ENCODE data around the gene FOXJ3. TPM values are rescaled to one million over a fixed set of nuclear protein-coding genes. Genes with fewer than 3 reads are reported as not detected.

FOXJ3 gene
- total RNA-seq, 2 donors from 2014 or later, result 67.3 to 79.4 TPM

DNA sequence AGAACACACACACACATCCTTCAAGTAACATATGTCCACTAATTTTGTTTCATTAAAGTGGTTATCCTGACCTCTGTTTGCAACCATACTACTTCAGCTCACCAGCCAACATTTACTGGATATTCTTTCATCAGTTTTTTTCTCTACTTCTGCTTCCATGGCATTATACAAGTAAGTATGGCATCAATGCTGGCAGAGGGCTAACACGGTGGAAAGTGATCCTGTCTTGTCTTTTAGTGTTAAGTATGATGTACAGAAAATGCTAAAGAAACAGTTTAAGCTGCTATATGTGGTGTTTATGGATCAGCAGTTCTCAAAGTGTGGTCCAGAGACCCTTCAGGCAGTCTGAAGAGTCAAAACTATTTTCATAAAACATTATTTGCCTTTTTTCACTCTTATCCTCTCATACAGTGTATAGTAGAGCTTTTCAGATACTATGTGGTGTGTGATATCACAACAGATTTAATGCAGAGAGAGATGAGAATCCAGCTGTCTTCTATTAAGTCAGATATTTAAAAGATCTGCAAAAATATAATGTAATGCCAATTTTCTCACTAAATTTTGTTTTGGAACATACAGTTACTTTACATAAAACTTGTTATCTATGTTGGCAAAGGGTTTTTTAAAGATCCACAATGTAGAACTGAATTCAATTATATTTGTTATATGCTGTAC is 46.6 kb downstream of the FOXJ3 start:
- Mint-ChIP-seq H3K36me3 (ENCODE audit: low read depth) (peaks cover 34% of the 10 kb centered on the region), H3K9me3 (peaks cover 2% of the 10 kb centered on the region), H3K27ac (no peak overlapping the region), H3K4me1 (peaks cover 1% of the 10 kb centered on the region), H3K27me3 (ENCODE audit: insufficient read depth) (no peaks in the 10 kb centered on the region), H3K4me3 (no peak overlapping the region)
- no peak for DNase-seq
- no peaks in the 10 kb centered on the region for H3K9me3 ChIP-seq (ENCODE audit: control insufficient read depth, low read length)
- H3K36me3 ChIP-seq (ENCODE audit: control insufficient read depth, insufficient read depth, low read length), result peaks cover 39% of the 10 kb centered on the region
- no peaks in the 10 kb centered on the region for H3K27me3 ChIP-seq (ENCODE audit: control insufficient read depth, insufficient read depth, low read length, poor library complexity, severe bottlenecking)
- no peak overlapping the region for H3K27ac ChIP-seq (ENCODE audit: low read depth, low read length)
- no peak overlapping the region for H3K9ac ChIP-seq (ENCODE audit: extremely low read depth, low read length, poor library complexity, severe bottlenecking)
- TF ChIP-seq, protein P1, sequence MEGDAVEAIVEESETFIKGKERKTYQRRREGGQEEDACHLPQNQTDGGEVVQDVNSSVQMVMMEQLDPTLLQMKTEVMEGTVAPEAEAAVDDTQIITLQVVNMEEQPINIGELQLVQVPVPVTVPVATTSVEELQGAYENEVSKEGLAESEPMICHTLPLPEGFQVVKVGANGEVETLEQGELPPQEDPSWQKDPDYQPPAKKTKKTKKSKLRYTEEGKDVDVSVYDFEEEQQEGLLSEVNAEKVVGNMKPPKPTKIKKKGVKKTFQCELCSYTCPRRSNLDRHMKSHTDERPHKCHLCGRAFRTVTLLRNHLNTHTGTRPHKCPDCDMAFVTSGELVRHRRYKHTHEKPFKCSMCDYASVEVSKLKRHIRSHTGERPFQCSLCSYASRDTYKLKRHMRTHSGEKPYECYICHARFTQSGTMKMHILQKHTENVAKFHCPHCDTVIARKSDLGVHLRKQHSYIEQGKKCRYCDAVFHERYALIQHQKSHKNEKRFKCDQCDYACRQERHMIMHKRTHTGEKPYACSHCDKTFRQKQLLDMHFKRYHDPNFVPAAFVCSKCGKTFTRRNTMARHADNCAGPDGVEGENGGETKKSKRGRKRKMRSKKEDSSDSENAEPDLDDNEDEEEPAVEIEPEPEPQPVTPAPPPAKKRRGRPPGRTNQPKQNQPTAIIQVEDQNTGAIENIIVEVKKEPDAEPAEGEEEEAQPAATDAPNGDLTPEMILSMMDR (conservative IDR thresholded peaks at IDR 0.05), result no peak
- 95% methylated on average over 1 of the region's 1 CpG; no CpG with 5 or more reads in 1 of the 2 experiments for WGBS, 2 experiments (ENCODE audit: insufficient coverage in 1 of 2, insufficient read length in 1 of 2)
- H3K4me3 ChIP-seq (ENCODE audit: low read length), result no peak overlapping the region
- H3K4me1 ChIP-seq (ENCODE audit: control insufficient read depth, insufficient read depth, low read length), result peaks cover 4% of the 10 kb centered on the region

GRCh38 chr1:42282867-42283583 is 52.0 kb downstream of the FOXJ3 start:
- Mint-ChIP-seq H3K27ac (no peak overlapping the region), H3K27me3 (ENCODE audit: insufficient read depth) (no peaks in the 10 kb centered on the region), H3K4me1 (peaks cover 25% of the 10 kb centered on the region), H3K9me3 (peaks cover 2% of the 10 kb centered on the region), H3K4me3 (no peak overlapping the region), H3K36me3 (ENCODE audit: low read depth) (peaks cover 13% of the 10 kb centered on the region)
- Histone ChIP-seq H3K36me3 (ENCODE audit: control insufficient read depth, insufficient read depth, low read length) (peaks cover 13% of the 10 kb centered on the region), H3K9ac (ENCODE audit: extremely low read depth, low read length, poor library complexity, severe bottlenecking) (no peak overlapping the region), H3K27ac (ENCODE audit: low read depth, low read length) (no peak overlapping the region), H3K4me1 (ENCODE audit: control insufficient read depth, insufficient read depth, low read length) (peaks cover 4% of the 10 kb centered on the region), H3K4me3 (ENCODE audit: low read length) (no peak overlapping the region), H3K9me3 (ENCODE audit: control insufficient read depth, low read length) (no peaks in the 10 kb centered on the region), H3K27me3 (ENCODE audit: control insufficient read depth, insufficient read depth, low read length, poor library complexity, severe bottlenecking) (no peaks in the 10 kb centered on the region)
- TF ChIP-seq, protein P1 (conservative IDR thresholded peaks at IDR 0.05), result no peak
- no peak for DNase-seq
- WGBS, 2 experiments (ENCODE audit: insufficient coverage in 1 of 2, insufficient read length in 1 of 2), result 93 to 94% methylated on average over 2 to 4 of the region's 5 CpGs

GRCh38 chr1:42282024-42282579 is 52.9 kb downstream of the FOXJ3 start:
- Histone ChIP-seq H3K9ac (ENCODE audit: extremely low read depth, low read length, poor library complexity, severe bottlenecking) (no peak overlapping the region), H3K4me1 (ENCODE audit: control insufficient read depth, insufficient read depth, low read length) (peaks cover 4% of the 10 kb centered on the region), H3K27me3 (ENCODE audit: control insufficient read depth, insufficient read depth, low read length, poor library complexity, severe bottlenecking) (no peaks in the 10 kb centered on the region), H3K9me3 (ENCODE audit: control insufficient read depth, low read length) (no peaks in the 10 kb centered on the region), H3K4me3 (ENCODE audit: low read length) (no peak overlapping the region), H3K36me3 (ENCODE audit: control insufficient read depth, insufficient read depth, low read length) (peaks cover 16% of the 10 kb centered on the region), H3K27ac (ENCODE audit: low read depth, low read length) (no peak overlapping the region)
- Mint-ChIP-seq H3K27me3 (ENCODE audit: insufficient read depth) (no peaks in the 10 kb centered on the region), H3K4me1 (peaks cover 25% of the 10 kb centered on the region), H3K9me3 (no peaks in the 10 kb centered on the region), H3K36me3 (ENCODE audit: low read depth) (peaks cover 11% of the 10 kb centered on the region), H3K4me3 (no peak overlapping the region), H3K27ac (no peak overlapping the region)
- WGBS, 2 experiments (ENCODE audit: insufficient coverage in 1 of 2, insufficient read length in 1 of 2), result 93% methylated on average over 2 of the region's 2 CpGs; no CpG with 5 or more reads in 1 of the 2 experiments
- no peak for DNase-seq
- TF ChIP-seq, protein P1 (conservative IDR thresholded peaks at IDR 0.05), result no peak

Data from endodermal cell (in vitro differentiated cells).